H1 (cell line): Measurements from ENCODE around the gene ECPAS. TPM values are rescaled to one million over a fixed set of nuclear protein-coding genes. Genes with fewer than 3 reads are reported as not detected.

Experiments used
- CTCF ChIA-PET: fragments of 300-600 bp; sonication (Branson Sonifier 250); formaldehyde crosslinking; loops from one replicate; lab custom pipeline; 2021; ENCODE audit not compliant: partially characterized antibody; lab: Charles Lee
- POLR2A ChIA-PET: fragments of 300-600 bp; sonication (Branson Sonifier 250); formaldehyde crosslinking; loops from one replicate; lab custom pipeline; 2021; ENCODE audit warnings: inconsistent platforms; ENCODE audit not compliant: partially characterized antibody; lab: Charles Lee
- DNase-seq, 2 experiments: peaks; one replicate each; pipeline versions ENCODE4 v3.0.0 to v3.0.0-alpha.2; 2010 to 2022; ENCODE audit warnings: low spot score in 2 of 2, low read depth in 1 of 2, mixed read lengths in 1 of 2
- FAIRE-seq: peaks from 2 replicates; lab custom pipeline; 2011; peaks lifted over from hg19 to GRCh38; lab: Jason Lieb, UNC
- H2AFZ ChIP-seq: 2 replicates; pipeline ENCODE4 v1.8.1; 2012; ENCODE audit warnings: low read length, inconsistent platforms
- H2AK5ac ChIP-seq: 2 replicates; pipeline ENCODE4 v1.6.1; 2013; ENCODE audit warnings: low read depth, low read length
- H2BK120ac ChIP-seq: replicated peaks from 2 replicates; pipeline ENCODE3; 2013; ENCODE audit warnings: low read depth, low read length, inconsistent platforms
- H2BK12ac ChIP-seq: 2 replicates; pipeline ENCODE4 v1.6.1; 2013; ENCODE audit warnings: low read depth, low read length
- H2BK15ac ChIP-seq: 2 replicates; pipeline ENCODE4 v1.6.1; 2013; ENCODE audit warnings: low read length
- H2BK20ac ChIP-seq: 2 replicates; pipeline ENCODE4 v1.6.1; 2013; ENCODE audit warnings: low read length
- H2BK5ac ChIP-seq: 2 replicates; pipeline ENCODE4 v1.6.1; 2013; ENCODE audit warnings: low read depth, low read length
- H3K14ac ChIP-seq: 2 replicates; pipeline ENCODE4 v1.6.1; 2013; ENCODE audit warnings: inconsistent platforms; ENCODE audit not compliant: insufficient read length
- H3K18ac ChIP-seq: 2 replicates; pipeline ENCODE4 v1.6.1; 2013; ENCODE audit warnings: low read length; ENCODE audit errors: extremely low read depth
- H3K23ac ChIP-seq: 2 replicates; pipeline ENCODE4 v1.6.1; 2013; ENCODE audit warnings: inconsistent platforms; ENCODE audit not compliant: insufficient read length
- H3K23me2 ChIP-seq: 2 replicates; pipeline ENCODE4 v1.6.1; 2013; ENCODE audit warnings: low read depth, low read length
- H3K27ac ChIP-seq: 2 replicates; pipeline ENCODE4 v1.6.1; 2011; ENCODE audit warnings: low read depth, low read length, inconsistent platforms
- H3K27me3 ChIP-seq, 4 experiments: replicated peaks in 1 of 4; 1 replicate in 1 of 4; 2 replicates in 3 of 4; pipeline versions ENCODE4 v1.6.1 to v1.8.1; 2011 to 2013; ENCODE audit warnings: low read length in 3 of 4, mild to moderate bottlenecking in 3 of 4, inconsistent platforms in 2 of 4, mixed read lengths in 2 of 4, moderate library complexity in 1 of 4; ENCODE audit not compliant: control insufficient read depth in 3 of 4, insufficient read depth in 3 of 4; ENCODE audit errors: extremely low read depth in 1 of 4
- H3K36me3 ChIP-seq, 4 experiments: 2 replicates each; pipeline versions ENCODE4 v1.6.1 to v1.8.1; 2011 to 2013; ENCODE audit warnings: mild to moderate bottlenecking in 4 of 4, low read length in 3 of 4, moderate library complexity in 2 of 4, control low read depth in 1 of 4, inconsistent platforms in 1 of 4; ENCODE audit not compliant: insufficient read depth in 4 of 4, control insufficient read depth in 2 of 4
- H3K4ac ChIP-seq: replicated peaks from 2 replicates; pipeline ENCODE3; 2013; ENCODE audit warnings: low read length, low read depth, mixed read lengths, inconsistent platforms; ENCODE audit not compliant: insufficient read length
- H3K4me1 ChIP-seq, 4 experiments: replicated peaks in 1 of 4; 1 replicate in 1 of 4; 2 replicates in 3 of 4; pipeline versions ENCODE4 v1.6.1 to v1.8.1; 2011 to 2013; ENCODE audit warnings: low read length in 3 of 4, inconsistent platforms in 2 of 4, mixed read lengths in 1 of 4; ENCODE audit not compliant: insufficient read depth in 4 of 4, control insufficient read depth in 3 of 4
- H3K4me2 ChIP-seq, 2 experiments: 2 replicates each; pipeline versions ENCODE4 v1.6.1 to v1.8.1; 2011 to 2013; ENCODE audit warnings: low read depth in 2 of 2, low read length in 2 of 2, control low read depth in 1 of 2, inconsistent platforms in 1 of 2, mild to moderate bottlenecking in 1 of 2; ENCODE audit not compliant: insufficient read depth in 1 of 2
- H3K4me3 ChIP-seq, 4 experiments: fragments of 200-600, 300-600 bp in 1 of 4; sonication (generic), shearing (Covaris generic), sonication (Bioruptor Twin) in 1 of 4; 2 replicates each; pipeline versions ENCODE4 v1.5.1 to v1.8.1; 2011 to 2016; ENCODE audit warnings: low read length in 4 of 4, low read depth in 3 of 4, control low read depth in 2 of 4, inconsistent platforms in 2 of 4, mild to moderate bottlenecking in 2 of 4, mixed read lengths in 1 of 4, moderate library complexity in 1 of 4; ENCODE audit not compliant: insufficient read depth in 2 of 4; ENCODE audit errors: extremely low read depth in 1 of 4
- H3K56ac ChIP-seq: replicated peaks from 2 replicates; pipeline ENCODE3; 2013; ENCODE audit warnings: low read depth, mild to moderate bottlenecking, mixed read lengths, low read length, inconsistent platforms; ENCODE audit not compliant: insufficient read length
- H3K79me1 ChIP-seq: 2 replicates; pipeline ENCODE4 v1.6.1; 2013; ENCODE audit warnings: low read depth, low read length, control low read depth
- H3K79me2 ChIP-seq, 2 experiments: 2 replicates each; pipeline versions ENCODE4 v1.6.1 to v1.8.1; 2012 to 2013; ENCODE audit warnings: low read length in 2 of 2, mild to moderate bottlenecking in 2 of 2, inconsistent platforms in 1 of 2; ENCODE audit not compliant: insufficient read depth in 2 of 2, control insufficient read depth in 1 of 2
- H3K9ac ChIP-seq, 4 experiments: replicated peaks in 1 of 4; 1 replicate in 1 of 4; 2 replicates in 3 of 4; pipeline versions ENCODE4 v1.6.1 to v1.8.1; 2011 to 2013; ENCODE audit warnings: low read depth in 3 of 4, low read length in 3 of 4, control low read depth in 2 of 4, mild to moderate bottlenecking in 2 of 4, moderate library complexity in 2 of 4, inconsistent platforms in 1 of 4; ENCODE audit errors: extremely low read depth in 1 of 4
- H3K9me3 ChIP-seq, 2 experiments: 2 replicates each; pipeline versions ENCODE4 v1.6.1 to v1.8.1; 2012 to 2013; ENCODE audit warnings: mild to moderate bottlenecking in 2 of 2, moderate library complexity in 2 of 2, control low read depth in 1 of 2, inconsistent platforms in 1 of 2, low read depth in 1 of 2, low read length in 1 of 2, mixed read lengths in 1 of 2; ENCODE audit not compliant: insufficient read depth in 2 of 2
- H4K20me1 ChIP-seq, 2 experiments: replicated peaks in 1 of 2; 2 replicates each; pipeline versions ENCODE3 to v1.8.1; 2011 to 2013; ENCODE audit warnings: inconsistent platforms in 2 of 2, low read length in 2 of 2, mild to moderate bottlenecking in 1 of 2; ENCODE audit not compliant: insufficient read depth in 2 of 2, control insufficient read depth in 1 of 2
- H4K5ac ChIP-seq: 2 replicates; pipeline ENCODE4 v1.6.1; 2013; ENCODE audit warnings: low read length, low read depth, mixed read lengths, inconsistent platforms; ENCODE audit not compliant: insufficient read length
- H4K8ac ChIP-seq: 2 replicates; pipeline ENCODE4 v1.8.0; 2013; ENCODE audit warnings: mild to moderate bottlenecking, moderate library complexity, low read length, inconsistent platforms; ENCODE audit not compliant: insufficient read depth; ENCODE audit errors: extremely low read depth
- H4K91ac ChIP-seq: replicated peaks from 2 replicates; pipeline ENCODE3; 2013; ENCODE audit warnings: low read length, mixed read lengths, inconsistent platforms; ENCODE audit not compliant: insufficient read length
- ATF3 ChIP-seq: IDR thresholded peaks from 2 replicates; pipeline ENCODE4 v1.6.1; 2011; ENCODE audit warnings: low read depth, mild to moderate bottlenecking, low read length; ENCODE audit not compliant: insufficient read depth
- BRCA1 ChIP-seq: IDR thresholded peaks from 2 replicates; pipeline ENCODE4 v1.6.1; 2012; ENCODE audit warnings: low read depth, low read length, improper control_type of control experiment
- JUN ChIP-seq: IDR thresholded peaks from 2 replicates; pipeline ENCODE4 v1.6.1; 2011; ENCODE audit warnings: low read depth, mild to moderate bottlenecking, improper control_type of control experiment, low read length
- KDM5A ChIP-seq: fragments of 200-600 bp; IDR thresholded peaks from 2 replicates; pipeline ENCODE4 v1.7.1; 2012; ENCODE audit warnings: mild to moderate bottlenecking, low read length, inconsistent platforms, mixed read lengths
- NANOG ChIP-seq: IDR thresholded peaks from 2 replicates; pipeline ENCODE4 v1.6.1; 2011; ENCODE audit warnings: low read length, low read depth, mild to moderate bottlenecking, inconsistent platforms; ENCODE audit not compliant: insufficient read depth, poor library complexity, severe bottlenecking
- RAD21 ChIP-seq, 2 experiments: IDR thresholded peaks in 1 of 2; conservative IDR thresholded peaks in 1 of 2; 2 replicates each; pipeline ENCODE4 v1.6.1; 2011; ENCODE audit warnings: low read depth in 2 of 2, low read length in 2 of 2, improper control_type of control experiment in 1 of 2, inconsistent platforms in 1 of 2, mild to moderate bottlenecking in 1 of 2, moderate library complexity in 1 of 2
- SIN3A ChIP-seq, 2 experiments: IDR thresholded peaks in 1 of 2; conservative IDR thresholded peaks in 1 of 2; 2 replicates each; pipeline ENCODE4 v1.6.1; 2011 to 2012; ENCODE audit warnings: low read length in 2 of 2, improper control_type of control experiment in 1 of 2, low read depth in 1 of 2, mild to moderate bottlenecking in 1 of 2
- SIX5 ChIP-seq: IDR thresholded peaks from 2 replicates; pipeline ENCODE4 v1.6.1; 2011; ENCODE audit warnings: mild to moderate bottlenecking, low read depth, low read length
- SUZ12 ChIP-seq: fragments of 200-600 bp; sonication (generic); IDR thresholded peaks from 2 replicates; pipeline ENCODE4 v1.6.1; 2012; ENCODE audit warnings: mild to moderate bottlenecking, inconsistent platforms, low read length, moderate library complexity, mixed read lengths
- TAF1 ChIP-seq: IDR thresholded peaks from 2 replicates; pipeline ENCODE4 v1.6.1; 2011; ENCODE audit warnings: mild to moderate bottlenecking, low read depth, low read length
- TAF7 ChIP-seq: optimal IDR thresholded peaks from 2 replicates; pipeline ENCODE3; 2011; ENCODE audit warnings: low read depth, mild to moderate bottlenecking, inconsistent platforms, low read length, moderate library complexity, borderline replicate concordance
- WGBS, 2 experiments: shearing (Covaris generic) in 1 of 2; methylation state at CpG; one replicate each; pipeline versions ENCODE4 v1.1.6 to v1.1.7; 2013 to 2015; ENCODE audit warnings: low lambda C conversion rate in 2 of 2, mixed read lengths in 2 of 2, inconsistent platforms in 1 of 2, low coverage in 1 of 2, missing lambda C conversion rate in 1 of 2; ENCODE audit not compliant: insufficient replicate concordance in 2 of 2, insufficient coverage in 1 of 2, insufficient read length in 1 of 2; ENCODE audit errors: extremely low coverage in 1 of 2, missing lambda C conversion rate in 1 of 2; 5-methylcytosine and 5-hydroxymethylcytosine counted together
- polyA plus RNA-seq, 7 experiments: library from polyadenylated mRNA; depleted of rRNA in 3 of 7; stranded (reverse) in 5 of 7; unstranded in 2 of 7; fragments of >200 nt in 5 of 7; fragments of 200-250 nt in 2 of 7; gene quantifications; 1 replicate in 5 of 7; 2 replicates in 1 of 7; 4 replicates in 1 of 7; pipeline versions ENCODE4 v1.2.1 to v1.2.3, GENCODE V29; 2011 to 2013; ENCODE audit warnings: missing spikeins in 2 of 7, mixed read lengths in 2 of 7
- total RNA-seq: library from RNA; stranded (reverse); fragmentation: NEBNext Ultra II Directional; extraction: Animal tissue kit (Norgen Biotek cat#: 25700); gene quantifications from 2 replicates; pipeline ENCODE4 v1.2.1, GENCODE V29; 2021

ECPAS gene
- total and polyA plus RNA-seq, 2 of the 8 experiments (the other 6 are each of a cell fraction or from before 2014, with no cell fraction given), result 20.9 to 131 TPM

DNA sequence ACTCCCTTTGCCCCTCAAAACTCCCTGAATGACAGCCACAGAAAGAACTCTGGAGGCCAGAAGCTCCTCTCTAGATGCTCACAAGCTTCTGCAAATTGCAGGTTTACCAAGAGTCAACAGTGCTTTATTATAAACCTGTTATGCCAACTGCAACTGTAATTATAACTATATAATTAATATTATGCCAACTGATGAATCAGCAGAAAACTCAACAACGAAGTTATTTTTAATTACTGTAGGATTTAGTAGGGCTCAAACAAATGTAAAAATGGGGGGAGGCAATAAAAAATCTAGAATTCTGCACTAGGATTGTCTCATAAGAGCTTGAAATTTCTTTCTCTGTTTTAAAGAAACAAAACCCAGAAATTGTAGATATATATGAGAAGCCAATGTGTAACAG is 117.2 kb downstream of the ECPAS start:
- no peak overlapping the region for H4K91ac ChIP-seq
- H3K9me3 ChIP-seq, result no peaks in the 10 kb centered on the region
- no peak overlapping the region for H2BK12ac ChIP-seq
- POLR2A ChIA-PET, result no interaction called here
- 97% methylated on average over 1 of the region's 1 CpG; no CpG with 5 or more reads in 1 of the 2 experiments for WGBS, 2 experiments
- H4K20me1 ChIP-seq, result no peaks in the 10 kb centered on the region
- no peak for TF ChIP-seq NANOG
- no peak for TF ChIP-seq SUZ12
- TF ChIP-seq ATF3, result no peak
- TF ChIP-seq JUN, result no peak
- no peak for TF ChIP-seq BRCA1
- TF ChIP-seq SIN3A (conservative IDR thresholded peaks at IDR 0.05 in 1 of 2, IDR thresholded peaks at IDR 0.05 in 1 of 2; ENCODE audit: low read depth in 1 of 2, low read length in 2 of 2), result no peak
- TF ChIP-seq SIX5, result no peak
- TF ChIP-seq TAF7, result no peak
- no peak for TF ChIP-seq RAD21 (IDR thresholded peaks at IDR 0.05 in 1 of 2, conservative IDR thresholded peaks at IDR 0.05 in 1 of 2; ENCODE audit: low read depth in 2 of 2, low read length in 2 of 2)
- TF ChIP-seq TAF1, result no peak
- TF ChIP-seq KDM5A, result no peak
- H3K9ac ChIP-seq, result no peak overlapping the region
- CTCF ChIA-PET, result no interaction called here
- no peak overlapping the region for H2BK120ac ChIP-seq
- H3K79me1 ChIP-seq, result no peaks in the 10 kb centered on the region
- H3K79me2 ChIP-seq, result no peaks in the 10 kb centered on the region
- no peak for FAIRE-seq
- H4K5ac ChIP-seq, result no peak overlapping the region
- no peak for DNase-seq
- no peak overlapping the region for H4K8ac ChIP-seq
- no peak overlapping the region for H2AFZ ChIP-seq
- H3K27ac ChIP-seq, result no peak overlapping the region
- H3K23me2 ChIP-seq, result no peaks in the 10 kb centered on the region; the same call in 1 of the 2 replicates
- no peak overlapping the region for H3K4me3 ChIP-seq
- H3K14ac ChIP-seq, result no peak overlapping the region
- no peaks in the 10 kb centered on the region for H3K4me1 ChIP-seq
- H2BK20ac ChIP-seq, result no peak overlapping the region
- H3K36me3 ChIP-seq, result peaks cover 16 to 64% (median 47%) of the 10 kb centered on the region in 4 experiments
- no peak overlapping the region for H3K18ac ChIP-seq
- H2AK5ac ChIP-seq, result no peak overlapping the region
- H3K4ac ChIP-seq, result no peak overlapping the region
- no peaks in the 10 kb centered on the region for H3K27me3 ChIP-seq
- no peak overlapping the region for H2BK5ac ChIP-seq
- no peak overlapping the region for H3K4me2 ChIP-seq
- no peak overlapping the region for H3K56ac ChIP-seq
- no peak overlapping the region for H2BK15ac ChIP-seq
- no peak overlapping the region for H3K23ac ChIP-seq
